OCI-LY1 (cell line): ENCODE results near the gene TXNRD3.
"Not testable (repeated sequence)": the region's sequence is repeated elsewhere in the genome, so short reads cannot be mapped to it uniquely, and the experiment has no call there.

Source experiments
- CTCF ChIP-seq: fragments of 200-600 bp; sonication (generic), shearing (Covaris generic); IDR thresholded peaks from 2 replicates; pipeline ENCODE4 v1.5.1; 2017; ENCODE audit warnings: mild to moderate bottlenecking, antibody characterized with exemption, low read length, moderate library complexity, mixed read lengths
- EZH2 ChIP-seq: fragments of 200-600 bp; sonication (generic), shearing (Covaris generic); IDR thresholded peaks from 2 replicates; pipeline ENCODE4 v1.8.0; 2017; ENCODE audit warnings: borderline replicate concordance, mixed run types, mild to moderate bottlenecking, antibody characterized with exemption, low read length, moderate library complexity, mixed read lengths

- not testable (repeated sequence) for TF ChIP-seq CTCF, EZH2
These were observed 59.4 kb downstream of the TXNRD3 start for GRCh38 chr3:126595479-126595878.
